ENCODE measurements around the gene NPC2.

- TF ChIP-seq POLR2A (IDR thresholded peaks at IDR 0.05; ENCODE audit: low read length) (no peak), GATA1 (IDR thresholded peaks at IDR 0.05; ENCODE audit: low read depth, low read length) (no peak)
These were observed 9.3 kb upstream of the NPC2 start for GRCh38 chr14:74502236-74503019.

All from erythroblast (primary cell).